HepG2 (cell line): ENCODE measurements around the gene FSCN2. TPM values are rescaled to one million over a fixed set of nuclear protein-coding genes. Genes with fewer than 3 reads are reported as not detected.

Experiments used
- BRD4 ChIP-seq: sonication (generic); formaldehyde crosslinking; IDR thresholded peaks from 2 replicates; pipeline ENCODE4 v1.4.0; 2020; ENCODE audit warnings: missing genetic modification reagents
- FOSL2 ChIP-seq: sonication (generic); formaldehyde crosslinking; IDR thresholded peaks from 2 replicates; pipeline ENCODE4 v1.4.0; 2020; ENCODE audit warnings: missing genetic modification reagents
- RARA ChIP-seq: IDR thresholded peaks from 2 replicates; pipeline ENCODE4 v1.6.1; 2016; ENCODE audit warnings: missing genetic modification reagents, missing compliant biosample characterization
- ZNF790 ChIP-seq: sonication (generic); formaldehyde crosslinking; IDR thresholded peaks from 2 replicates; pipeline ENCODE4 v1.8.0; 2022; ENCODE audit warnings: missing genetic modification reagents, mild to moderate bottlenecking, borderline replicate concordance
- ZNF883 ChIP-seq: sonication (generic); formaldehyde crosslinking; IDR thresholded peaks from 2 replicates; pipeline ENCODE4 v1.5.1; 2020; ENCODE audit warnings: mild to moderate bottlenecking, missing genetic modification reagents; ENCODE audit errors: not compliant biosample characterization
- polyA plus RNA-seq, 8 experiments: library from polyadenylated mRNA; depleted of rRNA in 3 of 8; stranded (reverse) in 7 of 8; unstranded in 1 of 8; fragments of >200 nt; fragmentation: Illumina TruSeq in 4 of 8; extraction: Trizol in 4 of 8; gene quantifications; 2 replicates each; pipeline versions ENCODE4 v1.2.1 to v1.2.3, GENCODE V29; 2011 to 2016; ENCODE audit warnings: low read depth in 4 of 8, missing spikeins in 1 of 8, mixed read lengths in 1 of 8; ENCODE audit not compliant: insufficient read depth in 1 of 8
- total RNA-seq, 5 experiments: library from RNA; depleted of rRNA; stranded (reverse); fragments of >200 nt; fragmentation: Illumina TruSeq; extraction: Trizol; gene quantifications; 2 replicates each; pipeline ENCODE4 v1.2.3, GENCODE V29; 2016; ENCODE audit warnings: low read depth in 1 of 5
- TF ChIP-seq, protein P1 (sequence below): sonication (generic); formaldehyde crosslinking; IDR thresholded peaks from 2 replicates; pipeline ENCODE4 v1.5.0; 2020; ENCODE audit warnings: mild to moderate bottlenecking, missing genetic modification reagents
- TF ChIP-seq, protein P2 (sequence below): fragments of 450-650 bp; IDR thresholded peaks from 2 replicates; pipeline ENCODE4 v1.6.1; 2016
- TF ChIP-seq, protein P3 (sequence below): sonication (generic); formaldehyde crosslinking; IDR thresholded peaks from 2 replicates; pipeline ENCODE4 v1.9.0; 2022; ENCODE audit warnings: missing genetic modification reagents, mild to moderate bottlenecking, borderline replicate concordance

FSCN2 gene
- total and polyA plus RNA-seq, 2 of the 13 experiments (the other 11 are each of a cell fraction or from before 2014, with no cell fraction given) = 0.09 TPM; not detected in 1

DNA sequence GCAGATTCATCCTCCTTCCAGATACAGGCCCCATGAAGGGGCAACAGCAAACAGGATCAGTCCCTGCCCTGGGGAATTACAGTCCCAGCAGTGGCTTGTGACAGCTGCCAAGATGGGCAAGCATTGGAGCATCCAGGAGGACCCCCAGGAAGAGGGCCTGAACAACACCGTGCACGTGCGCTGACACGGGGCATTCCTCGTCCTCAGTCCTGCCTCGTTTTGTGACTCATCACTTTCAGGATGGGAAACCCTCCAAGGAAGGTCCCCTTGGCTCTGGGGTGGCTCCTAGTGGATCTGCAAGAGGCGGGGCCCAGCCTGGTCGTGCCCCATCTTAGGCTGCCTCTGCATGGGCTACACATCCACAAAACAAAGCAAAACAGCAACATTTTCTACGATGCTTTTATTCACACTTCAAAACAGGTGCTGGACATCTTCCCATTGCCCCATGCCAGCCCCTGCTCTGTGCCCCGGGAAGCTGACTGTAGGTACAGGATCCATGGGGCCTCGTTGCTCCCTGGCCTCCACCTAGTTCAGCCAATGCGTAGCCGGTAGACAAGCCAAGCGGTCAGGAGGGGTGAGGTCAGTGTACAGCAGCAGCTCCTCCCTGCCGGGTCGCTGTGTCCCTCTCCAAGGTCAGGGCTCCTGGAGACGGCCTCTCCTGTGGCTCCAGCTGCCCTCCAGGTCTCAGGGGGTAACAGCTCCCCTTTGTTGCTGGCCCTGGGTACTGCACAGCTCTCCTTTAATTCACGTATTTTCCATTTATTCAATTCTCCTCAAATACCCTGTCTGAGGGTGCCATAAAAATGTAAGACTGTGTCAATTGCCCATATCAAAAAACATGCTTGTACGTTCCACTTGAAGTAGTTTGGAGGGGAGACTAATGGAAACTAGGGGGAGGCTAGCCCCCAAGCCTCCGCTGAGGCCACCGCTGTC, 47.8 kb upstream of the FSCN2 start (continued):
- TF ChIP-seq BRD4 (CRISPR knock-in tag) = no peak
- 0 out of 2 replicates have a peak, but pooled peaks have one; percentile 21 for TF ChIP-seq ZNF790 (CRISPR knock-in tag)
- TF ChIP-seq ZNF883 (CRISPR knock-in tag) = peak; percentile 8
- TF ChIP-seq, protein P1, sequence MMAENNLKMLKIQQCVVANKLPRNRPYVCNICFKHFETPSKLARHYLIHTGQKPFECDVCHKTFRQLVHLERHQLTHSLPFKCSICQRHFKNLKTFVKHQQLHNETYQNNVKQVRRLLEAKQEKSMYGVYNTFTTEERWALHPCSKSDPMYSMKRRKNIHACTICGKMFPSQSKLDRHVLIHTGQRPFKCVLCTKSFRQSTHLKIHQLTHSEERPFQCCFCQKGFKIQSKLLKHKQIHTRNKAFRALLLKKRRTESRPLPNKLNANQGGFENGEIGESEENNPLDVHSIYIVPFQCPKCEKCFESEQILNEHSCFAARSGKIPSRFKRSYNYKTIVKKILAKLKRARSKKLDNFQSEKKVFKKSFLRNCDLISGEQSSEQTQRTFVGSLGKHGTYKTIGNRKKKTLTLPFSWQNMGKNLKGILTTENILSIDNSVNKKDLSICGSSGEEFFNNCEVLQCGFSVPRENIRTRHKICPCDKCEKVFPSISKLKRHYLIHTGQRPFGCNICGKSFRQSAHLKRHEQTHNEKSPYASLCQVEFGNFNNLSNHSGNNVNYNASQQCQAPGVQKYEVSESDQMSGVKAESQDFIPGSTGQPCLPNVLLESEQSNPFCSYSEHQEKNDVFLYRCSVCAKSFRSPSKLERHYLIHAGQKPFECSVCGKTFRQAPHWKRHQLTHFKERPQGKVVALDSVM (CRISPR knock-in tag) = peak; percentile 36; the same call in 1 of the 2 replicates
- peak; percentile 43 for TF ChIP-seq FOSL2 (CRISPR knock-in tag)
- TF ChIP-seq, protein P2, sequence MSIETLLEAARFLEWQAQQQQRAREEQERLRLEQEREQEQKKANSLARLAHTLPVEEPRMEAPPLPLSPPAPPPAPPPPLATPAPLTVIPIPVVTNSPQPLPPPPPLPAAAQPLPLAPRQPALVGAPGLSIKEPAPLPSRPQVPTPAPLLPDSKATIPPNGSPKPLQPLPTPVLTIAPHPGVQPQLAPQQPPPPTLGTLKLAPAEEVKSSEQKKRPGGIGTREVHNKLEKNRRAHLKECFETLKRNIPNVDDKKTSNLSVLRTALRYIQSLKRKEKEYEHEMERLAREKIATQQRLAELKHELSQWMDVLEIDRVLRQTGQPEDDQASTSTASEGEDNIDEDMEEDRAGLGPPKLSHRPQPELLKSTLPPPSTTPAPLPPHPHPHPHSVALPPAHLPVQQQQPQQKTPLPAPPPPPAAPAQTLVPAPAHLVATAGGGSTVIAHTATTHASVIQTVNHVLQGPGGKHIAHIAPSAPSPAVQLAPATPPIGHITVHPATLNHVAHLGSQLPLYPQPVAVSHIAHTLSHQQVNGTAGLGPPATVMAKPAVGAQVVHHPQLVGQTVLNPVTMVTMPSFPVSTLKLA = 0 out of 2 replicates have a peak, but pooled peaks have one; percentile 14
- TF ChIP-seq, protein P3, sequence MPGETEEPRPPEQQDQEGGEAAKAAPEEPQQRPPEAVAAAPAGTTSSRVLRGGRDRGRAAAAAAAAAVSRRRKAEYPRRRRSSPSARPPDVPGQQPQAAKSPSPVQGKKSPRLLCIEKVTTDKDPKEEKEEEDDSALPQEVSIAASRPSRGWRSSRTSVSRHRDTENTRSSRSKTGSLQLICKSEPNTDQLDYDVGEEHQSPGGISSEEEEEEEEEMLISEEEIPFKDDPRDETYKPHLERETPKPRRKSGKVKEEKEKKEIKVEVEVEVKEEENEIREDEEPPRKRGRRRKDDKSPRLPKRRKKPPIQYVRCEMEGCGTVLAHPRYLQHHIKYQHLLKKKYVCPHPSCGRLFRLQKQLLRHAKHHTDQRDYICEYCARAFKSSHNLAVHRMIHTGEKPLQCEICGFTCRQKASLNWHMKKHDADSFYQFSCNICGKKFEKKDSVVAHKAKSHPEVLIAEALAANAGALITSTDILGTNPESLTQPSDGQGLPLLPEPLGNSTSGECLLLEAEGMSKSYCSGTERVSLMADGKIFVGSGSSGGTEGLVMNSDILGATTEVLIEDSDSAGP (CRISPR knock-in tag) = 0 out of 2 replicates have a peak, but pooled peaks have one; percentile 28
- 0 out of 2 replicates have a peak, but pooled peaks have one; percentile 10 for TF ChIP-seq RARA (CRISPR knock-in tag)
